ENCODE results near the gene RPS27.

- no peak for TF ChIP-seq CTCF (IDR thresholded peaks at IDR 0.05; ENCODE audit: low read depth, low read length, missing input control)
- TF ChIP-seq FOXA1 (IDR thresholded peaks at IDR 0.05) = no peak
- TF ChIP-seq REST (IDR thresholded peaks at IDR 0.05) = no peak
- TF ChIP-seq TAF1 (conservative IDR thresholded peaks at IDR 0.05) = no peak
Measured at GRCh38 chr1:153962088-153963029, 28.2 kb upstream of the RPS27 start.

Measured in liver (tissue), 3 donors.